T-helper 1 cell (primary cell): ENCODE results near the gene EIF3B.
"Not testable (repeated sequence)": the region's sequence is repeated elsewhere in the genome, so short reads cannot be mapped to it uniquely, and the experiment has no call there.

Experiments
- DNase-seq, 5 donors: peaks; one replicate each; pipeline ENCODE4 v3.0.0-alpha.2; 2012 to 2020

The EIF3B gene

DNA sequence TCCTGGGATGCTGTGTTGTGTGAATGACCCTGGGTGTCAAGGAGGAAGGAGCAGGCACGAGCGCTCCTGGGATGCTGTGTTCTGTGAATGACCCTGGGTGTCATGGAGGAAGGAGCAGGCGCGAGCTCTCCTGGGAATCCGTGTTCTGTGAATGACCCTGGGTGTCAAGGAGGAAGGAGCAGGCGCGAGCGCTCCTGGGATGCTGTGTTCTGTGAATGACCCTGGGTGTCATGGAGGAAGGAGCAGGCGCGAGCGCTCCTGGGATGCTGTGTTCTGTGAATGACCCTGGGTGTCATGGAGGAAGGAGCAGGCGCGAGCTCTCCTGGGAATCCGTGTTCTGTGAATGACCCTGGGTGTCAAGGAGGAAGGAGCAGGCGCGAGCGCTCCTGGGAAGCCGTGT lies 22.9 kb downstream of the EIF3B start:
- not testable (repeated sequence) for DNase-seq

- not testable (repeated sequence) for DNase-seq
Measured at GRCh38 chr7:2378125-2378524, 23.5 kb downstream of the EIF3B start.

DNA sequence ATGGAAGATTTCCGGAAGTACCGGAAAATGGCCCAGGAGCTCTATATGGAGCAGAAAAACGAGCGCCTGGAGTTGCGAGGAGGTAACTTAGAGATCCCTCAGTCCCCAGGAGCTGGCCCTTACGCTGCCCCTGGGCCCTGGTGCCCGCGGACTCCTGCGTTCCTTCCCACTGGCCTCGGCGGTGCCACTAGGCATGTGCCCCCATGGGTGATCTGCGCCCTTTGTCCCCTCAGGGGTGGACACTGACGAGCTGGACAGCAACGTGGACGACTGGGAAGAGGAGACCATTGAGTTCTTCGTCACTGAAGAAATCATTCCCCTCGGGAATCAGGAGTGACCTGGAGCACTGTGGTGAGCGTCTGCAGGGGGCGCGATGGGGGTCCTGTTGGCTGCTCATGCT lies 24.5 kb downstream of the EIF3B start:
- no peak for DNase-seq

DNA sequence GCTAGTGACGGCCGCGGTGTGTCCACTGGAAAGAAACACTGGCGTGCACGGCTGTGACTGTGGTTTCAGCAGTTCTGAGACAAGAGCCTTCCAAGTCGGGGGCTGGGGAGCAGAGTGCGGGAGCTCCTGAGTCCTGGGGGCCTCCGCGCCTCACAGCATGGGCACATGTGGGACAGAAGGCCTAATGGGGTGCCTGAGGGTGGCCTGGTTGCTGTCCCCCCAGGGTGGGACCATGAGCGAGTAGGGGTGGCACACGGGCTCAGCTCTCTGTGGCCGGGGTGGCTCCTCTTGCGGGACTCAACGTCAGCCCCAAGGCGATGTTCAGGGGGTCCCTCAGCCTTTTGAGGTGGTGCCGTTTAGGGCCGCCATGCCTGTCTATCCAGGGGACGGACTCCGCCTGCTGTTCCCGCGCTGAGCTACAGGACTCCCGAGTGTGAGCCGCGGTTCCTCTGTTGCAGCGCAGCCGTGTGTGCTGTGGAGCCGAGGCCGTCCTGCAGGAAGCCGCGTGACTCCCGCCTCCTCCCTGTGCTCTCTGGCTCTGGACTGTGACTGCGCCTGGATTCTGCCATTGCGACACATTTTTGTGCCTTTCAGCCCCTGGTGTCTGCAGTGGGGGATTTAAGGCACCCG lies 25.3 kb downstream of the EIF3B start:
- DNase-seq: no peak

DNA sequence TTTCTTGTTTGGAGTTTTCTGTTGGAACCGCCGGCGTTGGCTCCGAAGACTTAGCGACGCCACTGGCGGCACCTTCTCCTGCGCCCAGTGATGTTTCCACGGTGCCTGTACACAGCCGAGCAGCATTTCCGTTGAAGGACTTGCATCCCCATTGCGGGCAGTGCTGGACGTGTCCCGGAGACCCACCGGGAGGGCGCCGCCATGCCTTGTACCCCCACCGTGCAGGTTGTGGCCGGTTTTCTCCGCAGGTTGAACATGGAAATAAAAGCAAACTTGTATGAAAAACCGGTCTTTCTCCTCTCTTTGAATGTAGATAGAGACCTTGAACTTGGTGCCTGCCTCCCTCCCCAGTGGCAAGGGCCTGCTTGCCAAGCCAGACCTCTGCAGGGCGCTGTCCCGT lies 25.8 kb downstream of the EIF3B start:
- no peak for DNase-seq

- DNase-seq: no peak
Measured at GRCh38 chr7:2381227-2381626, 26.6 kb downstream of the EIF3B start.

- DNase-seq: no peak
Measured at GRCh38 chr7:2381881-2382509, 27.4 kb downstream of the EIF3B start.

- no peak for DNase-seq
Measured at GRCh38 chr7:2383543-2384274, 29.1 kb downstream of the EIF3B start.

DNA sequence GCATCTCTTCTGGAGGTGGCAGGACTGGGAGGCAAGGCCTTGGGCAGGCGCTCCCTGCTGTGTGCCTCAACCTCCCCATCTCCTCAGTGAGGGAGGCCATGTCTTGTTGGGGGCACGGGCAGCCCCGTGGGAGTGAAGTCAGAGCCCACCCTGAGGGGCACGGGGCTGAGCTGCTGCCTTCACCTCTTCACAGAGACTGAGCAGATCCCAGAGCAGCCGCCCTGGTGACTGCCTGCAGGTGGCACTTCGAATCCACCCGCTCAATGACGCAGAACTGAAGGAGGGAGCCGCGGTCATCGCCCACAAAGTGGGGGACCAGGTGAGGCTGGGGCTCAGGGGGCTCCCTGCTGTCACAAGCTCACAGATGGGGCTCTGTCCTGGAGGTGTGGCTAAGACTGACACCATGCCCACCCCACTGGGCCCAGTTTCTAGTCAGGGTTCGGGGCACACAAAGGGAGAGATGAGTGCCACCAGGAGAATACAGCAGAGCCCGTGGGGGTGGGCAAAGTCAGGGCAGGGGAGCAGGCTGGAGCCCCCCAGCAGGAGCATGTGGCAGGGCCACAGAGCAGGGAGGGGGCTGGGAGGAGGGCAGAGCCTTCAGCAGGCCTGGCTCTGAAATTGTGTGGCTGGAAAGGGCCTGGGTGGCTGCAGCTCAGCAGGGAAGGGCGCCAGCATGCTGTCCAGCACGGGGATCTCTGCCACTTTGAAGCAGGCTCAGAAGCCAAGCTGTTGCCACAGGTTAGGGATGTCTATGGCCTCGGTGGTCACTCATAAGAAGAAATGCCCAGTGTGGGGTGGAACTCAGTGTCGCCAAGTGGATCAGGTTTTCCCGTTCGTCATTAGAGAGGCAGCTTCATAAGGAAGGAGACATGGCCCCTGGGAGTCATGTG lies 30.0 kb downstream of the EIF3B start:
- no peak for DNase-seq

- DNase-seq: not testable (repeated sequence)
Measured at GRCh38 chr7:2386122-2386521, 31.5 kb downstream of the EIF3B start.

DNA sequence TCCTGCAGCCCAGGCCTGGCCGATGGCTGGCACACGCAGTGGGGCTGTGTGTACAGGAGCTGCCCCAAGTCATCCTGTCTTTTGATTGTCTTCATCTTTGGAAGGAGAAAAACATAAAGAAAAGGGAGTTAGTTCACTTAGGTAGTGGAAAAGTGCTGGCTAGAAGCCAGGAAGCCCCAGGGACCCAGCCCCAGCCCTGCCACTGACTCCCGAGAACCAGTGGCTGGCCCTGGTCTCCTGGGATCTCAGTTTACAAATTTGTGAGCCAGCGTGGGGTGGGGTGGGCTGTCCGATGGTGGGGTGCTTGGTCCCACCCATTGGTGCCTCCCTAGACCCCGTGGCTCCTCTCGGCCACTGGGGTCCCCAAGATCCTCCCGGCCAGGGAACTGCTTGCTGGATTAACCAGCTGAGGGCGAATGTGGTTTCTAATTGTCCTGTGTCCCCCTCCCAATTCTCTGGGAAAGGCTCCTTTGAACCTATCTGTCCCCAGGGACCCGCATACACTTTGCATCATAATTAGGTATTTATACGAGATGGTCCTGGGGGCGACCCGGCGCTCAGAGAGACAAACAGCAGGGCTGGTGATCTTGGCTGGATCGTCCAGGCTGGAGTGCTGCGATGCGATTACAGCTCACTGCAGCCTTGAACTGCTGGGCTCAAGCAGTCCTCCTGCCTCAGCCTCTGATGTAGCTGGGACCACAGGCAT lies 32.5 kb downstream of the EIF3B start:
- no peak for DNase-seq

DNA sequence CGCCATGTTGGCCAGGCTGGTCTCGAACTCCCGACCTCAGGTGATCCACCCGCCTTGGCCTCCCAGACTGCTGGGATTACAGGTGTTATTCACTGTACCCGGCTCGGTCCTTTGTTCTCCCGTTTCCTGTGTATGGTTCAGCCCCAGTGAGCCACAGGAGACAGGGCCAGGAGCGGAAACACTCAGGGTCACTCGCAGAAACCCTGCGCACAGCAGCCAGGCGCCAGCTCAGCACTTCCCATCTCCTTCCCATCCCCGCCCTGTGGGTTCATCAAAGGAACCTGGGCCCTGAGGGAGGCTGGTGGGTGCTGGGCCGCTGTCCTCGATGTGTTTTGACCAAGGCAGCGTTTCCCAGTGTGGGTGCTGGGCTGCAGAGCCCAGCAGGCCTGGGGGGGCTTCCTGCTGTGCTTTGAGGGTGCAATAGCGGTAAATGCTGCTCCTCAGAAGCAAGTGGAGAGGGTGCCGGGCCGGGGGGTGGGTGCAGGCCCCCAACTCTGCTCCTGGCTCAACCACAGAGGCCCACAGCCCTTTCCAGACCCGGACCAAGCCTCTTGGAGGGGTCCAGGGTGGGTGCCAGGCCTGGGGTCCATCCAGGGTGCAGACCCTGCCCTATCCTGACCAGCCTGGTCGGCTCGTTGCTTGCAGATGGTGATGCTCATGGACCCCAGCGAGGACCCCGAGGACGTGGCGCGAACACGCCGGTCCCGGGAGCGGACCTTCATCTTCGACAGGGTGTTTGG lies 33.4 kb downstream of the EIF3B start:
- no peak for DNase-seq

DNA sequence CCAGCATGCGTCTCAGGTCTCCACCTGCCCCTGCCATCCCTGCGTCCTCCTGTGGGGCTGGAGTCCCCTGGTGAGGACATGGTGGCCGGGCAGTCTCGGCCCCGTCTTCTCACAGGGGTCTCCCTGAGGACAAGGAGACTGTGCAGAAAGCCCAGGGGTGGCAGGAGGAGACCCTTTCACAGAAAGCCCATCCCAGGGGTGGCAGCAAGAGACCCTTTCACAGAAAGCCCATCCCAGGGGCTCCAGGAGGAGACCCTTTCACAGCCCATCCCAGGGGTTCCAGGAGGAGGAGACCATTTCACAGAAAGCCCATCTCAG lies 34.0 kb downstream of the EIF3B start:
- DNase-seq: no peak

DNA sequence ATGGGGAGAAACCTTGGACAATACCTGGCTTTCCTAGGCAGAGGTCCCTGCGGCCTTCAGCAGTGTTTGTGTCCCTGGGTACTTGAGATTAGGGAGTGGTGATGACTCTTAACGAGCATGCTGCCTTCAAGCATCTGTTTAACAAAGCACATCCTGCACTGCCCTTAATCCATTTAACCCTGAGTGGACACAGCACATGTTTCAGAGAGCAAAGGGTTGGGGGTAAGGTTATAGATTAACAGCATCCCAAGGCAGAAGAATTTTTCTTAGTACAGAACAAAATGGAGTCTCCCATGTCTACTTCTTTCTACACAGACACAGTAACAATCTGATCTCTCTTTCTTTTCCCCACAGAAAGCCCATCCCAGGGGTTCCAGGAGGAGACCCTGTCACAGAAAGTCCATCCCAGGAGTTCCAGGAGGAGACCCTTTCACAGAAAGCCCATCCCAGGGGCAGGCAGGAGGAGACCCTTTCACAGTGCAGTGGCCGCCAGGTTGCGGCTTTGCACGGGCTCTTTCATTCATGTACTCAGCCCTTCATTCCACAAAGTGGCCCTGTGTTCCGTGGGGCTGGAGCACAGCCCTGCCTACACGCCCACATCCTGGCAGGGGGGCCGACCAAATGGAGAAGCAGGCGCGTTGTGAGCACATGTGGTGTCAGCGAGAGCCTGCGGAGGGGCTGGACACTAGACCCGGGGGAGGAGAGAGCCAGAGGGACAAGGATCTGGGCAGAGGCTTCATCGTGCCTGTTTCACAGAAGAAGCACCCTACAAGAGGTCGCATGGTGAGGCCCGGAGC lies 35.6 kb downstream of the EIF3B start:
- not testable (repeated sequence) for DNase-seq

DNA sequence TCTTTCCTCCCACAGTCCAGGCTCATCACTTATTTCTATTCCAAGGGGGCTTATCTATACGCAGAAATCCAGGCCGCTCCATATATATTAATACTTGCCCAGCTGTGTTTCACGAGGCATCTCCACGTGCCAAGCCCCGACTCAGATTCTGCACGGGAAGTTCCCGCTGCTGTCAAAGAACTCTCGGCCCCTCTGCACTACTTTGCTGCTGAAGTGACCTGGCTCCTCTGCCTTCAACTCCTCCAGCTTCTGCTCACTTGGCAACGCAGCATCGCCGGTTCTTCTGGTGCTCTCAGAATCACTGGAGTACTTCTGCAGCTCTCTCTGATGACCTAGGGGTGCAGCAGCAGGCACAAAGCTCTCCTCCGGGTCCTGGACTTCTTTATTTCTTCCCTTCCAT lies 39.1 kb downstream of the EIF3B start:
- DNase-seq: no peak

- DNase-seq: no peak
Measured at GRCh38 chr7:2394566-2395082, 40.0 kb downstream of the EIF3B start.

DNA sequence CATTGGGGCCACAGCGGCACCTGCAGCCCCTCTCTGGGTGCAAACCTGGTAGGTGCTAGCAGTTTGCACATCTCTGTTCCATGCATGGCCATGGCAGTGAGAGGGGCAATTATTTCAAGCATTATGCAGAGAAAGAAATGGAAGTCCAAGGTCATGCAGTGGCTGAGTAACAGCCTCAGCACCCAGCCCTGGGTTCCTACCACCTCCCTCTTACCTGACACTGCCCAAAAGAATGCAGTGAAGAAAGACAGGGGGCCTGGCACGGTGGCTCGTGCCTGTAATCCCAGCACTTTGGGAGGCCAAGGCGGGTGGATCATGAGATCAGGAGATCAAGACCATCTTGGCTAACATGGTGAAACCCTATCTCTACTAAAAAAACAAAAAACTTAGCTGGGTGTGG lies 43.9 kb downstream of the EIF3B start:
- no peak for DNase-seq

DNA sequence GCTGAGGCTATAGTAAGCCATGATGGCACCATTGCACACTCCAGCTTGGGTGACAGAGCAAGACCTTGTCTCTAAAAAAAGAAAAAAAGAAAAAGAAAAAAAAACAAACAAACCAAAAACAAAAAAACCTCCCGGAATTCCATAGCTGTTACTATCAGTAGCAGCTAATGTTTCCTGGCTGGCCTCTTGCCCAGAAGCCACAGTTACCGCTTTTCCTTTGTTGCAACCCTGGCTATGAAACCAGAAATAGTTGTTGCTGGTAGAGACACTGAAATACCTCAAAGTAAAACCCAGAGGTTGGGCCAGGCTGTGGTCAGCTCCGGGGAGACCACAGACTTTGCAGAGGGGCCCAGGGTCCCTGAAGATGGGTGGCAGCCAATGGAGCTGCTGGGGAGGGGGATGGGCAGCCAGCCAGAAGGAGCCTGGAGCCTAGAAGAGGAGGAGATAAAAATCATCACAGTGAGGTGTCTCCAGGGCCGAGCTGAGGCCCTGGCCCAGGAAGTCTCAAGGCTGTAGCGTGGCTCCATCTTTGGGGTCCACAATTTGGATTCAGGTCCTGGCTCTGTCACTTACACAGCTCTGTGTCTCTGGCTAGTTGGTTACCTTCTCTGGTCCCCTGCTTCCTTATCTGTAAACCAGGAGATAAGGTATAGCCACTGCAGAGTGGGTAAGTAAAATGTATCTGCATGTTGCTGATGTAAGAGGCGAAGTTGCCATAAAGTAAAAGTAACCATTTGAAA lies 45.4 kb downstream of the EIF3B start:
- peak in 1 of 5 donors; percentile 53 for DNase-seq

- DNase-seq: no peak
Measured at GRCh38 chr7:2402687-2403013, 48.0 kb downstream of the EIF3B start.
